Measurements from ENCODE around the gene MAPK11. TPM values are rescaled to one million over a fixed set of nuclear protein-coding genes. Genes with fewer than 3 reads are reported as not detected.

MAPK11 gene
- total RNA-seq, 1 donor from 2014 or later = 131 TPM

GRCh38 chr22:50272044-50272802 lies 2.0 kb upstream of the MAPK11 start:
- H3K4me3 Mint-ChIP-seq (ENCODE audit: unreplicated experiment) = peak overlapping the region; percentile 63
- TF ChIP-seq CTCF (IDR thresholded peaks at IDR 0.05; ENCODE audit: partially characterized antibody, unreplicated experiment) = no peak
- H3K36me3 Mint-ChIP-seq (ENCODE audit: unreplicated experiment) = no peaks in the 10 kb centered on the region
- H3K27me3 Mint-ChIP-seq (ENCODE audit: unreplicated experiment) = peaks cover 4% of the 10 kb centered on the region
- H3K9me3 Mint-ChIP-seq (ENCODE audit: unreplicated experiment) = peaks cover 4% of the 10 kb centered on the region
- H3K4me1 Mint-ChIP-seq (ENCODE audit: low read depth, unreplicated experiment) = peaks cover 13% of the 10 kb centered on the region
- DNase-seq = peak; percentile 61
- peak overlapping the region; percentile 89 for H3K27ac Mint-ChIP-seq (ENCODE audit: unreplicated experiment)

- Mint-ChIP-seq H3K9me3 (ENCODE audit: unreplicated experiment) (peaks cover 4% of the 10 kb centered on the region), H3K4me3 (ENCODE audit: unreplicated experiment) (no peak overlapping the region), H3K4me1 (ENCODE audit: low read depth, unreplicated experiment) (peaks cover 13% of the 10 kb centered on the region), H3K27ac (ENCODE audit: unreplicated experiment) (no peak overlapping the region), H3K36me3 (ENCODE audit: unreplicated experiment) (no peaks in the 10 kb centered on the region), H3K27me3 (ENCODE audit: unreplicated experiment) (peaks cover 4% of the 10 kb centered on the region)
- peak; percentile 92 for DNase-seq
- TF ChIP-seq CTCF (IDR thresholded peaks at IDR 0.05; ENCODE audit: partially characterized antibody, unreplicated experiment) = no peak
These were observed 1.4 kb upstream of the MAPK11 start for GRCh38 chr22:50271519-50271970.

GRCh38 chr22:50270666-50271394 lies 650 bp upstream of the MAPK11 start:
- peak; percentile 58 for DNase-seq
- Mint-ChIP-seq H3K27me3 (ENCODE audit: unreplicated experiment) (peaks cover 6% of the 10 kb centered on the region), H3K4me3 (ENCODE audit: unreplicated experiment) (peak overlapping the region; percentile 84), H3K4me1 (ENCODE audit: low read depth, unreplicated experiment) (peaks cover 13% of the 10 kb centered on the region), H3K9me3 (ENCODE audit: unreplicated experiment) (peaks cover 4% of the 10 kb centered on the region), H3K36me3 (ENCODE audit: unreplicated experiment) (no peaks in the 10 kb centered on the region), H3K27ac (ENCODE audit: unreplicated experiment) (peak overlapping the region; percentile 90)
- no peak for TF ChIP-seq CTCF (IDR thresholded peaks at IDR 0.05; ENCODE audit: partially characterized antibody, unreplicated experiment)

- peaks cover 13% of the 10 kb centered on the region for H3K4me1 Mint-ChIP-seq (ENCODE audit: low read depth, unreplicated experiment)
- no peak for TF ChIP-seq CTCF (IDR thresholded peaks at IDR 0.05; ENCODE audit: partially characterized antibody, unreplicated experiment)
- no peaks in the 10 kb centered on the region for H3K36me3 Mint-ChIP-seq (ENCODE audit: unreplicated experiment)
- peaks cover 6% of the 10 kb centered on the region for H3K27me3 Mint-ChIP-seq (ENCODE audit: unreplicated experiment)
- H3K27ac Mint-ChIP-seq (ENCODE audit: unreplicated experiment) = peak overlapping the region; percentile 62
- no peak for DNase-seq
- peaks cover 4% of the 10 kb centered on the region for H3K9me3 Mint-ChIP-seq (ENCODE audit: unreplicated experiment)
- H3K4me3 Mint-ChIP-seq (ENCODE audit: unreplicated experiment) = peak overlapping the region; percentile 75
These were observed 609 bp downstream of the MAPK11 start for GRCh38 chr22:50269573-50269969.

Measured in glutamatergic neuron (in vitro differentiated cells).